Vagina (tissue), 2 donors: Measurements from ENCODE around the gene FGFR3. TPM values are rescaled to one million over a fixed set of nuclear protein-coding genes. Genes with fewer than 3 reads are reported as not detected.

Experiments
- DNase-seq, 2 donors: peaks; one replicate each; pipeline ENCODE4 v3.0.0-alpha.2; 2017; ENCODE audit errors: extremely low spot score in 2 of 2
- H3K27ac ChIP-seq: fragments of 200-600 bp; sonication (generic); one replicate; pipeline ENCODE4 v1.5.1; 2019
- H3K27me3 ChIP-seq: fragments of 200-600 bp; sonication (generic); one replicate; pipeline ENCODE4 v1.5.1; 2019
- H3K36me3 ChIP-seq, 2 donors: fragments of 200-600 bp; sonication (generic); one replicate each; pipeline ENCODE4 v1.5.1; 2017 to 2019
- H3K4me1 ChIP-seq: fragments of 200-600 bp; sonication (generic); one replicate; pipeline ENCODE4 v1.5.1; 2019
- H3K4me3 ChIP-seq, 2 donors: fragments of 200-600 bp; sonication (generic); 1 replicate in 1 of 2; 2 replicates in 1 of 2; pipeline ENCODE4 v1.5.1; 2016 to 2019
- H3K9me3 ChIP-seq: fragments of 200-600 bp; sonication (generic); one replicate; pipeline ENCODE4 v1.5.1; 2019
- POLR2A ChIP-seq, 2 donors: fragments of 450-650 bp; IDR thresholded peaks; one replicate each; pipeline ENCODE4 v1.6.1; 2017; ENCODE audit warnings: antibody characterized with exemption in 2 of 2, mild to moderate bottlenecking in 2 of 2, moderate library complexity in 2 of 2
- POLR2AphosphoS5 ChIP-seq, 2 donors: sonication (generic); formaldehyde crosslinking; IDR thresholded peaks; one replicate each; pipeline ENCODE4 v1.9.0; 2017; ENCODE audit warnings: antibody characterized with exemption in 2 of 2, mild to moderate bottlenecking in 2 of 2, low read depth in 1 of 2; ENCODE audit not compliant: insufficient read depth in 1 of 2
- intact Hi-C: fragments of 100-400 bp; cut with DNase I; formaldehyde crosslinking; loops from one replicate; pipeline ENCODE4 v1.15.1; 2023
- total RNA-seq: library from RNA; depleted of rRNA; stranded (reverse); fragments of >200 nt; gene quantifications from one replicate; pipeline ENCODE4 v1.2.3, GENCODE V29; 2016
- TF ChIP-seq, protein P1 (sequence below), 3 experiments: fragments of 450-650 bp in 2 of 3; fragments of 200-600 bp in 1 of 3; sonication (generic) in 1 of 3; IDR thresholded peaks; one replicate each; pipeline ENCODE4 v1.5.1; 2017 to 2019; ENCODE audit warnings: antibody characterized with exemption in 3 of 3, mild to moderate bottlenecking in 2 of 3, moderate library complexity in 2 of 3

Gene FGFR3
- total RNA-seq, 1 donor from 2014 or later: 96.5 TPM

- no peaks in the 10 kb centered on the region for H3K4me1 ChIP-seq
- intact Hi-C loops: no loop called here
- peaks cover 0 to 65% of the 10 kb centered on the region in 2 donors for H3K36me3 ChIP-seq
- H3K9me3 ChIP-seq: no peaks in the 10 kb centered on the region
- DNase-seq: no peak
- TF ChIP-seq POLR2A (IDR thresholded peaks at IDR 0.05) (no peak), POLR2AphosphoS5 (IDR thresholded peaks at IDR 0.05; ENCODE audit: insufficient read depth in 1 of 2, low read depth in 1 of 2) (no peak)
- TF ChIP-seq, protein P1, sequence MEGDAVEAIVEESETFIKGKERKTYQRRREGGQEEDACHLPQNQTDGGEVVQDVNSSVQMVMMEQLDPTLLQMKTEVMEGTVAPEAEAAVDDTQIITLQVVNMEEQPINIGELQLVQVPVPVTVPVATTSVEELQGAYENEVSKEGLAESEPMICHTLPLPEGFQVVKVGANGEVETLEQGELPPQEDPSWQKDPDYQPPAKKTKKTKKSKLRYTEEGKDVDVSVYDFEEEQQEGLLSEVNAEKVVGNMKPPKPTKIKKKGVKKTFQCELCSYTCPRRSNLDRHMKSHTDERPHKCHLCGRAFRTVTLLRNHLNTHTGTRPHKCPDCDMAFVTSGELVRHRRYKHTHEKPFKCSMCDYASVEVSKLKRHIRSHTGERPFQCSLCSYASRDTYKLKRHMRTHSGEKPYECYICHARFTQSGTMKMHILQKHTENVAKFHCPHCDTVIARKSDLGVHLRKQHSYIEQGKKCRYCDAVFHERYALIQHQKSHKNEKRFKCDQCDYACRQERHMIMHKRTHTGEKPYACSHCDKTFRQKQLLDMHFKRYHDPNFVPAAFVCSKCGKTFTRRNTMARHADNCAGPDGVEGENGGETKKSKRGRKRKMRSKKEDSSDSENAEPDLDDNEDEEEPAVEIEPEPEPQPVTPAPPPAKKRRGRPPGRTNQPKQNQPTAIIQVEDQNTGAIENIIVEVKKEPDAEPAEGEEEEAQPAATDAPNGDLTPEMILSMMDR (IDR thresholded peaks at IDR 0.05): no peak
- no peak overlapping the region for H3K4me3 ChIP-seq
- no peaks in the 10 kb centered on the region for H3K27me3 ChIP-seq
- no peak overlapping the region for H3K27ac ChIP-seq
Measured at GRCh38 chr4:1814453-1814852, 21.4 kb downstream of the FGFR3 start.

GRCh38 chr4:1815096-1815996 lies 22.3 kb downstream of the FGFR3 start:
- no peaks in the 10 kb centered on the region for H3K9me3 ChIP-seq
- H3K27ac ChIP-seq: no peak overlapping the region
- no peaks in the 10 kb centered on the region for H3K4me1 ChIP-seq
- H3K4me3 ChIP-seq: no peak overlapping the region
- TF ChIP-seq, protein P1 (IDR thresholded peaks at IDR 0.05): no peak
- TF ChIP-seq POLR2A (IDR thresholded peaks at IDR 0.05): no peak
- no peak for TF ChIP-seq POLR2AphosphoS5 (IDR thresholded peaks at IDR 0.05; ENCODE audit: insufficient read depth in 1 of 2, low read depth in 1 of 2)
- no peaks in the 10 kb centered on the region for H3K27me3 ChIP-seq
- intact Hi-C loops: no loop called here
- no peak for DNase-seq
- H3K36me3 ChIP-seq: peaks cover 0 to 73% of the 10 kb centered on the region in 2 donors

DNA sequence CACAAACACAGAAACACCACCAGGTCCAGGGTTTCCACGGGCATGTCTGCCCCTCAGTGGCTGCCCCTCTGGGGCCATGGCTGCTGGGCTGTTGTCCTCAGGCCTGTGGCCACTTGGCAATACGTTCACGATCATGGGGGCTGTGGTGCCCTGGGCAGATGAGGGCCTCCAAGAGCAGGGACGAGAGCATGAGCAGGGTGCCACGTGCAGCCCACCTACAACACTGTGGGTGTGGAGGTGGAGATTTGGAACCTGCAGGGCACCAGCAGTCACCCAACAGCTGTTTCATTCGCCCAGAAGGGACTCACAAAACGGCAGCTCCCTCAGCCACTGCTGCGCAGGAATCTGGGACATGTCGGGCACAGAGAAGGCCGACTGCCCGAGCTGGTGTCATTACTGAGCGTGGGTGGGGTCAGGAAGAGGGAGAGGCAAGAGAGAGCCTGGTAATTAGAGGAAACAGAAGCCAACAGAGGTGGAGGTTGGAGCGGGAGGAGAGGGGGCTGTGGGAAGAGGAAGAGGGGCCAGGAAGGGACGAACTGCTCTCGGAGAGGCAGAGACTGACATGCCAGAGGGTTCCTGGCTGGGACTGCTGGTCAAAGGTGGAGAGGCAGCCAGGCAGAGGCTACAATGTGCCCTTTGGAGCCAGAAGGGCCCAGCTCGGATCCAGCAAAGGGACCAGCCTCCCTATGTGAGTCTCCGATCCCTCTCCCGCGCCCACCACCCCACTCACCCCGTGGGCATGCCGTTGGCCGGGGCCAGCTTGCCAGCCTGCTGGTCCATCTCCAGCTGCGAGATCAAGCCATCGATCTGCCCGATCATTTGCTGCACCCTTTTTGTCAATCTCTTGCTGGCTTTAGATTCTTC lies 23.1 kb downstream of the FGFR3 start:
- Histone ChIP-seq H3K27me3 (no peaks in the 10 kb centered on the region), H3K4me3 (no peak overlapping the region), H3K27ac (no peak overlapping the region), H3K36me3 (peaks cover 0 to 74% of the 10 kb centered on the region in 2 donors), H3K4me1 (no peaks in the 10 kb centered on the region), H3K9me3 (no peaks in the 10 kb centered on the region)
- TF ChIP-seq POLR2AphosphoS5 (IDR thresholded peaks at IDR 0.05; ENCODE audit: insufficient read depth in 1 of 2, low read depth in 1 of 2) (no peak), POLR2A (IDR thresholded peaks at IDR 0.05) (no peak)
- TF ChIP-seq, protein P1 (IDR thresholded peaks at IDR 0.05): no peak
- DNase-seq: no peak
- intact Hi-C loops: no loop called here

DNA sequence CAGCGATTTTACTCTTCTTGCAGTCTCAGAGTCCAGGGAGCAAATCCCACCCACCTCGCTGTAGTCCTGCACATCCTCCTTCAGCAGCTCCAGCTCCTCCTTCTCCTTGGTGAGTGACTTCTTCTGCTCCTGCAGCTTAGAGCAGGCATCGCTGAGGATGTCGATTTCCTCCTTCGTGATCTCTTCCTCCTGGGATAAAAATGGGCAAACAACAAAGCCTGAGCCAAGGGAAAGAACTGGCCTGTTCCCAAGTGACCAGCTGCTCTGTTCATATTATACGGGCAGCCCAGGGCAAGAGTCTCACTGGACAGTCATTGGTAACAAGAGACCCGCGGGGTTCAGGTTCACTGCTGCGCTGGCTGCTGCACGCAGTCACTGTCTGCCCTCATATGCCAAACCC lies 26.2 kb downstream of the FGFR3 start:
- no peak overlapping the region for H3K27ac ChIP-seq
- intact Hi-C loops: no loop called here
- H3K36me3 ChIP-seq: peaks cover 0 to 75% of the 10 kb centered on the region in 2 donors
- no peak for DNase-seq
- no peak for TF ChIP-seq POLR2AphosphoS5 (IDR thresholded peaks at IDR 0.05; ENCODE audit: insufficient read depth in 1 of 2, low read depth in 1 of 2)
- no peak for TF ChIP-seq POLR2A (IDR thresholded peaks at IDR 0.05)
- TF ChIP-seq, protein P1 (IDR thresholded peaks at IDR 0.05): no peak
- no peak overlapping the region for H3K4me3 ChIP-seq
- no peaks in the 10 kb centered on the region for H3K9me3 ChIP-seq
- H3K4me1 ChIP-seq: no peaks in the 10 kb centered on the region
- no peaks in the 10 kb centered on the region for H3K27me3 ChIP-seq
